K562 treated with DMSO at 1 percent for 48 hours (cell line): ENCODE results near the gene HLA-E. TPM values are rescaled to one million over a fixed set of nuclear protein-coding genes. Genes with fewer than 3 reads are reported as not detected.

Experiments
- total RNA-seq: library from RNA; unstranded; fragments of 300-600 nt; gene quantifications from 2 replicates; pipeline ENCODE4 v1.2.3, GENCODE V29; 2022; ENCODE audit warnings: low replicate concordance; ENCODE audit errors: extremely low read depth

HLA-E gene
- total RNA-seq, result not detected in 2 replicates

GRCh38 chr6:30489081-30490025, at the start of gene HLA-E:
Gene HLA-E (plus strand): TSS chr6:30489509. CDS start chr6:30489532, 23 bp downstream.

Other genes starting within 250 kb of the HLA-E start
- gene TRIM39, start 162.6 kb upstream of the HLA-E start, total RNA-seq, result not detected in 2 replicates
- gene RPP21, start 144.4 kb upstream of the HLA-E start, total RNA-seq, result not detected in 2 replicates
- gene GNL1, start 67.0 kb downstream of the HLA-E start, total RNA-seq, result not detected in 2 replicates
- gene PRR3, start 67.8 kb downstream of the HLA-E start, total RNA-seq, result not detected in 2 replicates
- not detected in 2 replicates for gene ABCF1, start 81.9 kb downstream of the HLA-E start, total RNA-seq
- not detected in 2 replicates for gene PPP1R10, start 127.7 kb downstream of the HLA-E start, total RNA-seq
- gene MRPS18B, start 128.3 kb downstream of the HLA-E start, total RNA-seq, result not detected in 2 replicates
- gene ATAT1, start 137.4 kb downstream of the HLA-E start, total RNA-seq, result not detected in 2 replicates
- gene C6orf136, start 157.6 kb downstream of the HLA-E start, total RNA-seq, result not detected in 2 replicates
- gene DHX16, start 183.5 kb downstream of the HLA-E start, total RNA-seq, result not detected in 2 replicates
- not detected in 2 replicates for gene PPP1R18, start 197.1 kb downstream of the HLA-E start, total RNA-seq
- gene NRM, start 201.5 kb downstream of the HLA-E start, total RNA-seq, result not detected in 2 replicates
- 246 TPM in 1 of 2 replicates, not detected in the other for gene MDC1, start 227.8 kb downstream of the HLA-E start, total RNA-seq
- 976 and 1,473 TPM in 2 replicates for gene TUBB, start 230.8 kb downstream of the HLA-E start, total RNA-seq